ENCODE results near the gene TMEM170A.
A peak's percentile ranks its signal among the peaks of the same experiment; 100 is the strongest.
"Not testable (repeated sequence)": the region's sequence is repeated elsewhere in the genome, so short reads cannot be mapped to it uniquely, and the experiment has no call there.

TMEM170A gene

GRCh38 chr16:75479421-75479990 lies 15.0 kb upstream of the TMEM170A start:
- DNase-seq = no peak

- no peak for DNase-seq
Measured at GRCh38 chr16:75478480-75479345, 14.2 kb upstream of the TMEM170A start.

- DNase-seq = no peak
Measured at GRCh38 chr16:75477680-75478473, 13.4 kb upstream of the TMEM170A start.

- no peak for DNase-seq
Measured at GRCh38 chr16:75476817-75477216, 12.3 kb upstream of the TMEM170A start.

- DNase-seq = no peak
Measured at GRCh38 chr16:75475420-75475847, 10.9 kb upstream of the TMEM170A start.

GRCh38 chr16:75472908-75473877 lies 8.7 kb upstream of the TMEM170A start:
- no peak for DNase-seq

GRCh38 chr16:75471723-75472633 lies 7.5 kb upstream of the TMEM170A start:
- peak; percentile 53 for DNase-seq

GRCh38 chr16:75466760-75467159 lies 2.3 kb upstream of the TMEM170A start:
- no peak for DNase-seq

- peak; percentile 42 for DNase-seq
Measured at GRCh38 chr16:75463389-75464121, 934 bp downstream of the TMEM170A start.

- DNase-seq = no peak
Measured at GRCh38 chr16:75462806-75463205, 1.7 kb downstream of the TMEM170A start.

GRCh38 chr16:75461575-75461974 lies 2.9 kb downstream of the TMEM170A start:
- no peak for DNase-seq

GRCh38 chr16:75460446-75460845 lies 4.0 kb downstream of the TMEM170A start:
- DNase-seq = no peak

GRCh38 chr16:75459691-75460090 lies 4.8 kb downstream of the TMEM170A start:
- no peak for DNase-seq

GRCh38 chr16:75458439-75458838 lies 6.0 kb downstream of the TMEM170A start:
- no peak for DNase-seq

- no peak for DNase-seq
Measured at GRCh38 chr16:75458029-75458428, 6.5 kb downstream of the TMEM170A start.

- no peak for DNase-seq
Measured at GRCh38 chr16:75457485-75458021, 6.9 kb downstream of the TMEM170A start.

- DNase-seq = no peak
Measured at GRCh38 chr16:75456971-75457370, 7.5 kb downstream of the TMEM170A start.

GRCh38 chr16:75456486-75456885 lies 8.0 kb downstream of the TMEM170A start:
- DNase-seq = not testable (repeated sequence)

- no peak for DNase-seq
Measured at GRCh38 chr16:75455677-75456076, 8.8 kb downstream of the TMEM170A start.

Measured in EL (cell line).